H9 (cell line): Measurements from ENCODE around the gene COLQ. TPM values are rescaled to one million over a fixed set of nuclear protein-coding genes. Genes with fewer than 3 reads are reported as not detected.

ENCODE experiments used
- DNase-seq: peaks from one replicate; pipeline ENCODE4 v3.0.0-alpha.2; 2017
- H2AFZ ChIP-seq: one replicate; pipeline ENCODE4 v1.6.1; 2013; ENCODE audit warnings: mild to moderate bottlenecking, low read length, control low read depth, moderate library complexity
- H2AK5ac ChIP-seq: 2 replicates; pipeline ENCODE4 v1.6.1; 2013; ENCODE audit warnings: low read length, control low read depth, mixed read lengths; ENCODE audit not compliant: insufficient read length
- H2BK120ac ChIP-seq: one replicate; pipeline ENCODE4 v1.6.1; 2013; ENCODE audit warnings: low read depth, mild to moderate bottlenecking, low read length, control low read depth, inconsistent platforms; ENCODE audit not compliant: poor library complexity, severe bottlenecking
- H2BK12ac ChIP-seq: 2 replicates; pipeline ENCODE4 v1.6.1; 2013; ENCODE audit warnings: low read length, control low read depth, mixed read lengths, low read depth; ENCODE audit not compliant: insufficient read length
- H2BK15ac ChIP-seq: 2 replicates; pipeline ENCODE4 v1.6.1; 2013; ENCODE audit warnings: low read depth, low read length, control low read depth
- H2BK20ac ChIP-seq: one replicate; pipeline ENCODE4 v1.6.1; 2013; ENCODE audit warnings: low read depth, mild to moderate bottlenecking, low read length, control low read depth, inconsistent platforms; ENCODE audit not compliant: poor library complexity, severe bottlenecking
- H2BK5ac ChIP-seq: 2 replicates; pipeline ENCODE4 v1.6.1; 2013; ENCODE audit warnings: low read length, control low read depth, mixed read lengths; ENCODE audit not compliant: insufficient read length
- H3K14ac ChIP-seq: 2 replicates; pipeline ENCODE4 v1.6.1; 2013; ENCODE audit warnings: low read length, control low read depth; ENCODE audit not compliant: insufficient read depth
- H3K18ac ChIP-seq: 2 replicates; pipeline ENCODE4 v1.6.1; 2013; ENCODE audit warnings: low read depth, mild to moderate bottlenecking, mixed read lengths, low read length, control low read depth; ENCODE audit not compliant: insufficient read length
- H3K23ac ChIP-seq: 2 replicates; pipeline ENCODE4 v1.6.1; 2013; ENCODE audit warnings: low read length, control low read depth, mixed read lengths, low read depth; ENCODE audit not compliant: insufficient read length
- H3K23me2 ChIP-seq: 2 replicates; pipeline ENCODE4 v1.6.1; 2013; ENCODE audit warnings: low read depth, mild to moderate bottlenecking, mixed read lengths, low read length, control low read depth; ENCODE audit not compliant: insufficient read length, poor library complexity, severe bottlenecking
- H3K27ac ChIP-seq: 2 replicates; pipeline ENCODE4 v1.5.1; 2013; ENCODE audit warnings: low read length, control low read depth, mixed read lengths, low read depth; ENCODE audit not compliant: insufficient read length
- H3K27me3 ChIP-seq: 2 replicates; pipeline ENCODE4 v1.6.1; 2013; ENCODE audit warnings: low read length, control low read depth, inconsistent platforms; ENCODE audit not compliant: insufficient read depth
- H3K4ac ChIP-seq: 2 replicates; pipeline ENCODE4 v1.6.1; 2013; ENCODE audit warnings: low read depth, mild to moderate bottlenecking, control low read depth, inconsistent platforms, low read length, moderate library complexity
- H3K4me1 ChIP-seq: 2 replicates; pipeline ENCODE4 v1.6.1; 2013; ENCODE audit warnings: low read length, control low read depth, inconsistent platforms; ENCODE audit not compliant: insufficient read depth
- H3K4me2 ChIP-seq: 2 replicates; pipeline ENCODE4 v1.6.1; 2013; ENCODE audit warnings: low read length, control low read depth, mixed read lengths; ENCODE audit not compliant: insufficient read length, insufficient read depth
- H3K56ac ChIP-seq: 2 replicates; pipeline ENCODE4 v1.6.1; 2013; ENCODE audit warnings: low read depth, mild to moderate bottlenecking, mixed read lengths, low read length, control low read depth; ENCODE audit not compliant: insufficient read length
- H3K79me1 ChIP-seq: 2 replicates; pipeline ENCODE4 v1.6.1; 2013; ENCODE audit warnings: low read depth, mild to moderate bottlenecking, moderate library complexity, low read length, control low read depth, inconsistent platforms; ENCODE audit not compliant: insufficient read depth, poor library complexity, severe bottlenecking
- H3K79me2 ChIP-seq: 2 replicates; pipeline ENCODE4 v1.6.1; 2013; ENCODE audit warnings: low read length, control low read depth, inconsistent platforms; ENCODE audit not compliant: insufficient read depth
- H3K9ac ChIP-seq: 2 replicates; pipeline ENCODE4 v1.6.1; 2013; ENCODE audit warnings: low read length, control low read depth, mixed read lengths; ENCODE audit not compliant: insufficient read length; ENCODE audit errors: extremely low read depth
- H3K9me3 ChIP-seq: one replicate; pipeline ENCODE4 v1.6.1; 2013; ENCODE audit warnings: low read depth, low read length, inconsistent platforms; ENCODE audit not compliant: control insufficient read depth
- H3T11ph ChIP-seq: one replicate; pipeline ENCODE4 v1.6.1; 2013; ENCODE audit warnings: mild to moderate bottlenecking, low read length, control low read depth, inconsistent platforms
- H4K20me1 ChIP-seq: one replicate; pipeline ENCODE4 v1.6.1; 2013; ENCODE audit not compliant: control insufficient read depth, insufficient read length, insufficient read depth
- H4K5ac ChIP-seq: 2 replicates; pipeline ENCODE4 v1.6.1; 2013; ENCODE audit warnings: low read depth, mild to moderate bottlenecking, mixed read lengths, low read length, control low read depth; ENCODE audit not compliant: insufficient read length
- H4K8ac ChIP-seq: replicated peaks from 2 replicates; pipeline ENCODE4 v1.6.1; 2013; ENCODE audit warnings: low read length, control low read depth, mixed read lengths, low read depth; ENCODE audit not compliant: insufficient read length
- H4K91ac ChIP-seq: 2 replicates; pipeline ENCODE4 v1.6.1; 2013; ENCODE audit warnings: low read depth, mild to moderate bottlenecking, moderate library complexity, mixed read lengths, low read length, control low read depth; ENCODE audit not compliant: insufficient read length
- H3K27ac Mint-ChIP-seq, 3 experiments: 2 replicates in 2 of 3; 3 replicates in 1 of 3; pipeline ENCODE4 v1.8.0; 2020 to 2021; ENCODE audit warnings: mixed read lengths in 3 of 3, mild to moderate bottlenecking in 1 of 3, moderate library complexity in 1 of 3
- H3K27me3 Mint-ChIP-seq: 2 replicates; pipeline ENCODE4 v1.8.0; 2021; ENCODE audit warnings: low read depth, mild to moderate bottlenecking, moderate library complexity, mixed read lengths
- H3K36me3 Mint-ChIP-seq, 3 experiments: 2 replicates in 2 of 3; 3 replicates in 1 of 3; pipeline ENCODE4 v1.8.0; 2020 to 2021; ENCODE audit warnings: low read depth in 3 of 3, mixed read lengths in 3 of 3; ENCODE audit not compliant: insufficient read depth in 1 of 3
- H3K4me1 Mint-ChIP-seq, 2 experiments: 2 replicates each; pipeline ENCODE4 v1.8.0; 2020; ENCODE audit warnings: mixed read lengths in 2 of 2
- H3K4me3 Mint-ChIP-seq, 2 experiments: 2 replicates in 1 of 2; 3 replicates in 1 of 2; pipeline ENCODE4 v1.8.0; 2020 to 2021; ENCODE audit warnings: mild to moderate bottlenecking in 2 of 2, mixed read lengths in 2 of 2, moderate library complexity in 1 of 2
- H3K9me3 Mint-ChIP-seq, 2 experiments: 2 replicates in 1 of 2; 3 replicates in 1 of 2; pipeline ENCODE4 v1.8.0; 2020; ENCODE audit warnings: mild to moderate bottlenecking in 2 of 2, mixed read lengths in 2 of 2, moderate library complexity in 1 of 2
- CTCF ChIP-seq: fragments of 200-600 bp; sonication (generic); conservative IDR thresholded peaks from 3 replicates; pipeline ENCODE4 v1.8.0; 2021; ENCODE audit warnings: antibody characterized with exemption, mild to moderate bottlenecking
- WGBS: extraction: QIAGEN DNeasy Blood & Tissue Kit; methylation state at CpG from one replicate; pipeline ENCODE4 v1.1.7; 2013; ENCODE audit warnings: missing lambda C conversion rate, low lambda C conversion rate, mixed read lengths; ENCODE audit not compliant: insufficient read length; ENCODE audit errors: extremely low coverage; 5-methylcytosine and 5-hydroxymethylcytosine counted together
- total RNA-seq: library from RNA; stranded (reverse); gene quantifications from 2 replicates; pipeline ENCODE4 v1.2.1, GENCODE V29; 2021

COLQ gene
- total RNA-seq, 1 experiment from 2014 or later, result 0.61 TPM

GRCh38 chr3:15430624-15431023 is 90.9 kb downstream of the COLQ start:
- no peak overlapping the region for H2BK15ac ChIP-seq
- no peak overlapping the region for H3K14ac ChIP-seq
- no peak overlapping the region for H2BK5ac ChIP-seq
- H2BK120ac ChIP-seq, result no peak overlapping the region
- peak overlapping the region in 1 of 3 experiments; percentile 35; a peak in 1 of 7 replicates for H3K27ac Mint-ChIP-seq
- H2AK5ac ChIP-seq, result no peak overlapping the region
- no peak overlapping the region for H3K4me2 ChIP-seq
- H3K9ac ChIP-seq, result no peak overlapping the region
- no peak overlapping the region for H2AFZ ChIP-seq
- H3K9me3 ChIP-seq, result no peaks in the 10 kb centered on the region
- H4K8ac ChIP-seq, result no peak overlapping the region
- H4K20me1 ChIP-seq, result no peaks in the 10 kb centered on the region
- H3K4me1 ChIP-seq, result no peaks in the 10 kb centered on the region
- H3K4ac ChIP-seq, result no peak overlapping the region
- no peak overlapping the region for H3K23ac ChIP-seq
- no peak overlapping the region for H3T11ph ChIP-seq
- H3K4me3 Mint-ChIP-seq, result no peak overlapping the region
- peaks cover 22 to 24% of the 10 kb centered on the region in 2 experiments for H3K4me1 Mint-ChIP-seq
- H3K9me3 Mint-ChIP-seq, result no peaks in the 10 kb centered on the region
- no peaks in the 10 kb centered on the region; the same call in 1 of the 2 replicates for H3K27me3 Mint-ChIP-seq
- H2BK20ac ChIP-seq, result no peak overlapping the region
- H4K5ac ChIP-seq, result no peak overlapping the region
- no peak overlapping the region for H4K91ac ChIP-seq
- no CpG with 5 or more reads among the region's 1 CpG for WGBS
- no peak for DNase-seq
- H3K18ac ChIP-seq, result no peak overlapping the region
- no peaks in the 10 kb centered on the region for H3K79me1 ChIP-seq
- TF ChIP-seq CTCF, result no peak
- H3K27ac ChIP-seq, result no peak overlapping the region
- peaks cover 13% of the 10 kb centered on the region; the same call in 1 of the 2 replicates for H3K79me2 ChIP-seq
- H2BK12ac ChIP-seq, result no peak overlapping the region
- no peaks in the 10 kb centered on the region for H3K27me3 ChIP-seq
- H3K56ac ChIP-seq, result no peak overlapping the region
- peaks cover 19% of the 10 kb centered on the region for H3K23me2 ChIP-seq
- H3K36me3 Mint-ChIP-seq, result peaks cover 12 to 51% (median 50%) of the 10 kb centered on the region in 3 experiments; a peak in 6 of 7 replicates
